H7 (cell line): Measurements from ENCODE around the gene AKT1S1. TPM values are rescaled to one million over a fixed set of nuclear protein-coding genes. Genes with fewer than 3 reads are reported as not detected.

ENCODE experiments used
- DNase-seq: peaks from one replicate; pipeline ENCODE4 v3.0.0; 2012
- H3K27me3 ChIP-seq: 2 replicates; pipeline ENCODE4 v1.6.0; 2011; ENCODE audit warnings: mild to moderate bottlenecking, low read length; ENCODE audit not compliant: control insufficient read depth, insufficient read depth
- H3K36me3 ChIP-seq: replicated peaks from 2 replicates; pipeline ENCODE4 v1.5.1; 2011; ENCODE audit warnings: low read length; ENCODE audit not compliant: control insufficient read depth, insufficient read depth
- H3K4me3 ChIP-seq: 2 replicates; pipeline ENCODE4 v1.5.1; 2011; ENCODE audit warnings: low read depth, mild to moderate bottlenecking, control low read depth, low read length, moderate library complexity; ENCODE audit not compliant: insufficient read depth
- total RNA-seq: library from RNA; depleted of rRNA; stranded (reverse); fragments of >200 nt; shearing (Covaris generic); gene quantifications from 2 replicates; pipeline ENCODE4 v1.2.3, GENCODE V29; 2014

Gene AKT1S1
- total RNA-seq, 1 experiment from 2014 or later: 12.9 TPM

GRCh38 chr19:49849433-49850220 is 27.5 kb downstream of the AKT1S1 start:
- H3K36me3 ChIP-seq: peaks cover 6% of the 10 kb centered on the region
- no peak for DNase-seq
- H3K27me3 ChIP-seq: no peaks in the 10 kb centered on the region
- peak overlapping the region; percentile 48; the same call in 1 of the 2 replicates for H3K4me3 ChIP-seq

GRCh38 chr19:49848938-49849337 is 28.2 kb downstream of the AKT1S1 start:
- Histone ChIP-seq H3K36me3 (peaks cover 6% of the 10 kb centered on the region), H3K27me3 (no peaks in the 10 kb centered on the region), H3K4me3 (no peak overlapping the region)
- no peak for DNase-seq

- Histone ChIP-seq H3K36me3 (peaks cover 4% of the 10 kb centered on the region), H3K27me3 (no peaks in the 10 kb centered on the region), H3K4me3 (no peak overlapping the region)
- no peak for DNase-seq
Measured at GRCh38 chr19:49847731-49848696, 29.1 kb downstream of the AKT1S1 start.

GRCh38 chr19:49846408-49846807 is 30.7 kb downstream of the AKT1S1 start:
- Histone ChIP-seq H3K36me3 (no peaks in the 10 kb centered on the region), H3K27me3 (no peaks in the 10 kb centered on the region), H3K4me3 (no peak overlapping the region)
- no peak for DNase-seq

- Histone ChIP-seq H3K27me3 (no peaks in the 10 kb centered on the region), H3K36me3 (no peaks in the 10 kb centered on the region; the same call in 1 of the 2 replicates), H3K4me3 (no peak overlapping the region)
- DNase-seq: peak; percentile 46
Measured at GRCh38 chr19:49845414-49845813, 31.7 kb downstream of the AKT1S1 start.

GRCh38 chr19:49844138-49845095 is 32.7 kb downstream of the AKT1S1 start:
- peak; percentile 30 for DNase-seq
- Histone ChIP-seq H3K27me3 (no peaks in the 10 kb centered on the region), H3K36me3 (peaks cover under 1% of the 10 kb centered on the region), H3K4me3 (no peak overlapping the region)

GRCh38 chr19:49843265-49843664 is 33.9 kb downstream of the AKT1S1 start:
- no peaks in the 10 kb centered on the region for H3K27me3 ChIP-seq
- peaks cover 7% of the 10 kb centered on the region for H3K36me3 ChIP-seq
- DNase-seq: no peak
- no peak overlapping the region for H3K4me3 ChIP-seq

GRCh38 chr19:49840736-49841249 is 36.4 kb downstream of the AKT1S1 start:
- peak; percentile 50 for DNase-seq
- Histone ChIP-seq H3K4me3 (no peak overlapping the region), H3K27me3 (no peaks in the 10 kb centered on the region), H3K36me3 (peaks cover 12% of the 10 kb centered on the region)

GRCh38 chr19:49840321-49840720 is 36.8 kb downstream of the AKT1S1 start:
- Histone ChIP-seq H3K27me3 (no peaks in the 10 kb centered on the region), H3K4me3 (no peak overlapping the region), H3K36me3 (peaks cover 12% of the 10 kb centered on the region)
- DNase-seq: peak; percentile 50

GRCh38 chr19:49839713-49840112 is 37.4 kb downstream of the AKT1S1 start:
- Histone ChIP-seq H3K4me3 (no peak overlapping the region), H3K36me3 (peaks cover 15% of the 10 kb centered on the region)

GRCh38 chr19:49838885-49839588 is 38.1 kb downstream of the AKT1S1 start:
- Histone ChIP-seq H3K27me3 (no peaks in the 10 kb centered on the region), H3K4me3 (no peak overlapping the region), H3K36me3 (peaks cover 19% of the 10 kb centered on the region)
- DNase-seq: no peak

More at GRCh38 chr19:49839713-49840112, 37.4 kb downstream of the AKT1S1 start:
- DNase-seq: no peak
- no peaks in the 10 kb centered on the region for H3K27me3 ChIP-seq

GRCh38 chr19:49837425-49837824 is 39.7 kb downstream of the AKT1S1 start:
- H3K27me3 ChIP-seq: no peaks in the 10 kb centered on the region
- peaks cover 25% of the 10 kb centered on the region for H3K36me3 ChIP-seq
- no peak overlapping the region for H3K4me3 ChIP-seq
- peak; percentile 26 for DNase-seq

GRCh38 chr19:49837009-49837310 is 40.2 kb downstream of the AKT1S1 start:
- Histone ChIP-seq H3K27me3 (no peaks in the 10 kb centered on the region), H3K36me3 (peaks cover 25% of the 10 kb centered on the region), H3K4me3 (no peak overlapping the region)
- DNase-seq: no peak
